B cell (primary cell): ENCODE data around the gene PPP2R2C.

ENCODE experiments used
- CTCF ChIP-seq: fragments of 200-600 bp; IDR thresholded peaks from one replicate; pipeline ENCODE4 v1.8.0; 2022; ENCODE audit warnings: antibody characterized with exemption, mild to moderate bottlenecking
- EZH2 ChIP-seq: IDR thresholded peaks from 2 replicates; pipeline ENCODE4 v1.6.1; 2012; ENCODE audit warnings: borderline replicate concordance, low read depth, mild to moderate bottlenecking, moderate library complexity, low read length; ENCODE audit not compliant: insufficient read depth, poor library complexity, severe bottlenecking

GRCh38 chr4:6366581-6366980 lies 105.8 kb downstream of the PPP2R2C start:
- TF ChIP-seq CTCF (no peak), EZH2 (no peak)
